NCI-H345 (cell line): Measurements from ENCODE around the gene CENPE.

Experiments
- DNase-seq: peaks from one replicate; lab custom pipeline; 2025; lab: John Stamatoyannopoulos, UW

CENPE gene

DNA sequence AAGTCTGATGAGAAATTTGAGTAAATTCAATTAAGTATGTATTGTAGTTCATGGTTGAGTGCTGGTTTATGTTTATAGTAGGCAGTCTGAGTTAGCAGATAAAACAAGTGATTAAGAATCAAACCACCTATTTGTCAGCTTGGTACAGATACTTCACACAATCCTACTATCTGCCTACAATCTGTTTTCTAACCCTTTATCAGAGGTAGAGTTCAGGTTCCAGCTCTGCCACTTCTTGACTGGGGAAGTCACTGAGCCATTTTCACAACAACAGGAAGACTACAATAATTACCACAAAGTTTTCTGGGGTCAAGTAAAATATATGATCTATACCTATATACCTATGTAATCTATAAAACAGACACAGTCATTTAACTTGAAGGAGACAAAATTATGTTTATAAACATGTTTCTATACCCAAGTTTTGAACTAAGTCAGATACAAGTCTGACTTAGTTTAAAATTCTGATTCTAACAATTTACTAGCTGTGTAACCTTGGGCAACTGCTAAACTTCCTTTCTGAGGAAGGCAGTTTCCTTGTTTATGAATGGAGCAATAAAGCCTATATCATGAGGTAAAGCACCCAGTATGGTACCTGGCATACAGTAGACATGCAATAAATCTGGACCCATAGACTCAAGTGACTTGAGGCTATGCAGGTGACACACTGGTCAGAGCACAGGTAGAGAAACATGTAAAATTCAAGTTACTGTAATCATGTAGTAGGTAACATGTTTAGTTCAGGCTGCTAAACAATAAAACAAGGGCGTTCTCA, 61.3 kb downstream of the CENPE start:
- no peak for DNase-seq

DNA sequence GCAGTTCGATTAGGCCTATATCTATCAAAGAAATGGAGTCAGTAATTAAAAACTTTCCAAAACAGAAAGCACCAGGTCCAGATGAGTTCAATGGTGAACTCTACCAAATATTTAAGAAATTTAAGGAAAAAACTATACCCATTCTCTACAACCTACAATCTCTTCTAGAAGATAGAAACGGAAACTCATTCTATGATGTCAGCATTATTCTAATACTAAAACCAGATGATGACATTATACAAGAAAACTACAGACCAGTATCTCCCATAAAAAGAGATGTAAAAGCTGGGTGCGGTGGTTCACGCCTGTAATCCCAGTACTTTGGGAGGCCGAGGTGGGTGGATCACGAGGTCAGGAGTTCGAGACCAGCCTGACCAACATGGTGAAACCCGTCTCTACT, 69.0 kb downstream of the CENPE start:
- DNase-seq: no peak

DNA sequence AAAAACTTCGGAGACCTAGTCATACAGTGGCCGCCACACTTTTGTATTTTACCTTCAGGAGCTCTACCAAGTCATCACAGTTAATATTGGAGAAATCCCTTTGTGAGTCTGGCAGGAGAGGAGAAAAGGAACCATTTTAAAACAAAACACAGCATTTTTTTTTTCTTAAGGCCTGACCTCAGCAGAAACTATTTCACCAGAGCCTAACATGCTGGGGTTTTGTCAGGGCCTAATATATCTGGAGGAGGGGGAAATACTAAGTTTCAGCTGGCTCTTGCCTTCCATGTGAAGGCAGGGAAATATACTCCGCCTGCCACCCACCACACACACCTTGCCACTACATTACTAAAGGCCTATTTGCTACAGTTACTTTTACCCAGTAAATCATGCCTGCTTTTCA, 72.0 kb downstream of the CENPE start:
- no peak for DNase-seq

DNA sequence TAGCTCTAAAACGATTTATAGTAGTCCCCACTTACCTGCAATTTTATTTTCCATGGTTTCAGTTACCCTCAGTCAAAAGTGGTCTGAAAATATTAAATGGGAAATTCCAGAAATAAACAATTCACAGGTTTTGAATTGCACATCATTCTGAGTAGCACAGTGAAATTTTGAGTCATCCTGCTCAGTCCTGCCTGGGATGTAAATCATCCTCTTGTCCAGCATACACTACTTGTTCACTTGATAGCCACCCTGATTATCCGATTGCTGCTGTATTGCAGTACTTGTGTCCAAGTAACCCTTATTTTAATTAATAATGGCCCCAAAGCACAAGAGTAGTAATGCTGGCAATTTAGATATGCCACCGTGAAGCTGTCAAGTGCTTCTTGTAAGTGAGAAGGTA, 75.0 kb downstream of the CENPE start:
- no peak for DNase-seq

DNA sequence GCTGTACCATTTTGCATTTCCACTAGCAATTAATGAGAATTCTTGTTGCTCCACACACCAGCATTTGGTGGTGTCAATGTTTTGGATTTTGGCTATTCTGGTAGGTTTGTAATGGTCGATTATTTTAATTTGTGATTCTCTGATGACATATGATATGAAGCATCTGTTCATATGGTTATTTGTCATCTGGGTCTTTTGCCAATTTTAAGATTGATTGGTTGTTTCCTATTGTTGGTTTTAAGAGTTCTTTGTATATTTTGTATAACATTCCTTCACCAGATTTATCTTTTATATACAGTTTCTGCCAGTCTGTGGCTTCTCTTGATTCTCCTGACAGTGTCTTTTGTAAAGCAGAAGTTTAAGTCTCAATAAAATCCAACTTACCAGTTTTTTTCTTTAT, 80.0 kb downstream of the CENPE start:
- DNase-seq: no peak

DNA sequence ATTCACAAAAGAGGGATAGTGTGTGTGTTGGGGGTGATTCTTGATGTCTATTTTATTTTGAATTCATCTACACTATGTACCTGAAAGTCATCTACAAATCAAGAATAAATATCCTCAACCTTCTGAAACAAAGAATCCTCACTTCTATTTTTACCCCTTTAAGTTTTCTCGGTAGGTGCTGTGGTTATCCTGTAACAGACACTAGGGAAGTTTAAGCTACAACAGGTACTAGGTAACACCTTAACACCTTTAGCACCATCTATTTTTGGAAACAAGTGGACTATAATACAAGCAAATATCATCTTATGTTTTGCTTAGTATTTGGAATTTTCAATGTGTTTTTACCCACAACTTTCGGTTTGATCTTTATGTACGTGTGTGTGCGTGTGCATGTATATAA, 86.5 kb downstream of the CENPE start:
- no peak for DNase-seq

DNA sequence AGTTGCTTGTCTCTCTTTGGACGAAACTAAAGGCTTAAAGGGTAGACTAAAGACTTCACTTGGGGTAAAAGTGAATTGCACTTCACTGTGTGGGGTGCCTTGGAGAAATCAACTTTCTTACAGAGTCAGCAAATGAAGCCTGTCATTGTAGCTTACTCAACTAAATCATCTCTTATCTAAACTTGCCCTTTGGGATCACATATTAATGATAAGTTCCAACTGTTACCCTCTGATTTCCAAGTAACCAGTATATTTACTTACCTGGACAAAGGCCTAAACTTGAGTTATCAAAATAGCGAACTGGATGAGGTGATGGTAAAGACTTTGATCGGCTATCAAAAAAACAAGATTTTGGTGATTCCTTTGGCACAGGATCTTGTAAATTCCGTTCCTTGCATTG, 89.6 kb downstream of the CENPE start:
- no peak for DNase-seq

DNA sequence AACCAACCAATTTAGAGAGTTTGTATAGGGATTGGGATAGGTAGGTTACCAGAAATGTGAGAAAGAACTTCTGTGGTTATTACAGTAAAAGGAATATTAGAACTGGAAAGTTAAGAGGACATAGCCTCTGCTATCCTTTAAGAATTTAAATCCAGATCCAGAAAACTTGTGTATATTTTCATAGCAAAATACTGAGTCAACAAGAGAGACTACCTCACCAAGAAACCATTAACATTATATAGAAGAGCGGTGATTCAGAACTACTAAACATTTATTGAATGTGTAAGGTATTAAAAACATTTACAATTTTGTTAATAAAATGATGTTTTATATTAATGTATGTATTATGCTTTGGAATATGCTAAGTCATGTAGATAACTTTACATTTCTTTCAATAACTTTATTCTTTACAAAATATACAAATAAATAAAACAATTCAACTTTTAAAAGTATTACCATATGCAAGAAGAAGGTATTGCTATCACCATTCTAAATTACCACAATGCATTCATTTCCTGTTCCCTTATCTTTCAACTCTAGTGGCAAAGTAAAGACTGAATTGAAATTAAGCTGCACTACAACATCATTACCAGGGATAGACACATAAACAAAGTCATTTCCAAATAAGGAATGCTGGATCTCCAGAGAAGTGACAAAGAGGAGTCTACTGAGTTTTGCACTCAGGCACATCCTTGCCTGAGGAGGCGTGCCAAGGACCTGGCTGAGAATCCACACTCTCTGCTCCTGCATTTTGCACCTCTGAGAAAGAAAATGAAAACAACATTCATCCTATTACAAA, 92.4 kb downstream of the CENPE start:
- no peak for DNase-seq

DNA sequence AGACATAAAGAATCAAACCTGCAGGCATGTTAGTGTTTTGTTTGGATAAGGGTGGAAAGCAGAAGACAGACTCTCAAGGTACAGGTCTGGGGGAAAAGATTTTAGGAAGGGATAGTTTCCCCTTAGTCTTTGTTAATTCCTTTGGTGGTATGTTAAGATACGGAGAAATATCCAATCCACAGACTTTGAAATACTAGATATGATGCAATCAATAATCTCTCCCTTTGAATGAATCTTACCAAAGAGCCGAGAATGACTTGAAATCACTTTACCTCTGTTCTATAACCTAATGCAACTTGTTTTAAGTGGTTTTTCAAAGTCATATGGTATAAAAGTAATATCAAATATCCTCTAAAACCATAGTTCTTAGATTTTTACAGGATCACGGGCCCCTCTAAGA, 93.3 kb downstream of the CENPE start:
- no peak for DNase-seq

DNA sequence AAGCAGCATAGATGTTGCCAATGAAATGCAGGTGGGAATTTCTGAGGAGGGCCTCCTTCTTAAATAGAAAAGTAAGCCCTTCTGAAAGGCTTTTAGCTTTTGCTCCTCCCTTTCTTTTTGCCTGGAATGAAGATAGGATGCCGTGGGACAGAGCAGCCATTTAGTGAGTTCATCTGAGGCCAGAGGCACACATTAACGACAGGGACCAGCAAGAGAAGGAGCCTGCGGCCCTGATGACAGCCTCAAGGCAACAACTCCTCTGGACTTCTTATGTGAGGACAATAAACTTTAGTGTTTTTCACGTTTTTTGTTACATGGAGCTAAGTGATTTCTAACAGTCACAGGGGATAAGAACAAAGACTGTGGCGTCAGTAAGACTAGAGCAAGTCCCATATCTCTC, 97.5 kb downstream of the CENPE start:
- DNase-seq: no peak

DNA sequence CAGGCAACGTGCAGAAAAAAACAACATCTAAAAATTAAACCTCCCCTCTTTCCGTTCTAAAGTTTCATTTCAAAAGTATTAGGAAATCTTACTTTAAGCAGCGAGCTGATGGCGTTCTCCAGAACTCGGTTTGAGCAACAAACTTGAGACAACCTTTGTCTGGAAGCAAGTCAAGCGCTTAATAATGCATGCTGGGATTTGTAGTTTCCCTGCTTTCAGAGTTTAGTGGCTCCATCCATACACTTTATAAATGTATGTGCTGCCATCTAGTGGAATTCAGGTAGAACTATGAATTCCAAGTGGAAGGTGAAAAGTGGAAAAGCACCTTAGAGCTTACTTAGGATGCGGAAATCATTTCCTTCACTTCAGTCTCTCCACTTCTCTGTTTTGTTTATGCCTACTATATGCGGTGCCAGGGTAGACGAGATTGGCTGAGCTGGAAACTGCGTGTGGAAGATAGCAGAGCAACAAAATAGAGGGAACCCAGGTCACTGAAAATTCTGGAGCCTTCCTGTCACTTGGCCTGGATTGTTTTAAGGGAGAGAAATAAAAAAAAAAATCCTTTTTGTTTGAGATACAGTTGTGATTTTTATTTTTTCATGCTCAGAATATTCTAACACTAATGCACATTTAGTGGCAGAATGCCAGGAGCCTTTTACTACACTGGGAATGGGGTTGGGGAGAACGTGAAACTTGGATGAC, 98.3 kb downstream of the CENPE start, which contains the start of gene BDH2:
Gene BDH2 (minus strand): TSS at position 144 of the 702 bp plus-strand sequence. CDS start 3,580 bp downstream, outside the sequence.
- DNase-seq: peak; percentile 83

DNA sequence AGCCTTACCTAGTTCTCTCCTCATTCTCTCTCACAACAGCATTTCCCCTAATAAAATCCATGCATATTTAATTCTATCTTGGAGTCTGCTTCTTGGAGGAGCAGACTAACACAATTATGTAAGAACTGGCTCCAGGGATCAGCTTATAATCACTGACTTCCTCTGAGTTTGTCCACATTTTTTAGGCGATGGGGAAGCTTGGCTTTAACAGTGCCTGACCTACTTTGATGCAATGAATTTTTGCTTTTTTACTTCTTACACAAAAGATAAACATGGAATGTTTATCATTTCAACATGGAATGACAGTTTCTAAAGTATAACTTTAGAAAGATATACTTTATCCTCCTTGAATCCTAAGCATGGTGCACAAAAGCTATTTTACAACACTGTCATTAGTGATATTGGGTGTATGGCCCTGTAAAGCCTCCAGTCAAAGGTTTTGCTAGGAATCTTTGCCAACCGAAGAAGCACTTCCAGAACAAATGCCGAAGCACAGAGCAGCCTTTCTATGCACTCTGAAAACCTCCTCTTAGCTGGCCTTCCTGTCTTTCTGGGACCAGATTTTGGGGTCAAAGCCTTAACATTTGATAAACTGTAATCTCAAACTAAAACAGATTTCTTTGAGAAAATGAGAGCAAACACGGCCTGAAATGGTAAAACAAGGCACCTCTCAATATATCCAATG, 99.2 kb downstream of the CENPE start:
- no peak for DNase-seq

DNA sequence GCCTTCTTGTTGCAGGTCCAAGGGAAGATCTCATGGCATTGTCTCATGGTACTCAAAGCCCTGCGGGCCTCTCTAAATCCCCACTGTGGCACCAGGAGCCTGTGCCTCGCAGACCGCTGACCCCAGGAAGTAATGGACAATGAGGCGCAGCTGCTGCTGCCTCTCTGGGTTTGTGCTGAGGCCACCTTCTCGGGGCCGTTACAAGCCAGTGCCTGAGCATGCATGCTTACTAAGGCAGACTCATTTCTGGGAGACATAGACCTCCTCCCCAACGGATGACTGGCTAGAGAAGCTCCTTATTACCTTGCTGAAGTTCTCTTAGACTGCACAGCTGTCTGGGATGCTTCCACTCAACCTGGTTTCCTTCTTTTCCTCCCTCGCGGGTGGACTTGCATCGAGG, 99.8 kb downstream of the CENPE start:
- no peak for DNase-seq

DNA sequence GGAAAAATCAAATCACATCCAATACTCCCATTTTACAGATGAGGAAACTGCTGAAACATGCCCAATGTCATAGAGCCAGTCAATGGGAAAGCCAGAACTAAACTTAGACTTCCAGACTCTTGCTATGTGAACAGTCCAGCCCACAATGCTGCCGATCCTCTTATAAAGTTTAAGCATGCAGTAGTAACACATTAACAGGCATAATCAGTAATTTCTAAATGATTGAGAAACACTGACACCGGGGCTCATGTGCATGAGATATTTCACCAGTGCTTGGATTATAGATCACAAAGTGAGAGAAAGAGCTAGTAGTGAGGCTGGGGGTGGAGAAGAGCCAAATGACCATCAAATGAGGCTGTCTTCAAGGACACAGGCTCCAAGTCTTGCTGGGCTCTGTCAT, 101.0 kb downstream of the CENPE start:
- no peak for DNase-seq

DNA sequence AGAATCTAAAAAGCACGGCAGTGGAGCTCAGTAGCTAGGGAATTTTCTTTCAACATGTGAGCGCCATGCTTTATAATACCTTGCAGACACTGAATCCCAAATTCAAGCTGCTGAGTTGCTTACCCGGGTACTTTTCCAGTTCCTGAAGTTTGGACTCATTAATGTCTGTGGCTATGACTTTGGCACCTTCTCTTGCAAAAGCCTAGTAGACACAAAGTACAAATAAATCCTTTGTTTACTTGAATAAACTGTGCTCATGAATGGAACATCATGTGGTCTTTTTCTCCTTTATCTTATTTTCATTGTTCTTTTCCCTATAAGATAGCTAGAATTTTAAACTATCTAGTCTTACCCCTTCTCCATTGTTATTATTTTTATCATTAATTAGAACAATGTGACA, 103.1 kb downstream of the CENPE start:
- DNase-seq: no peak

DNA sequence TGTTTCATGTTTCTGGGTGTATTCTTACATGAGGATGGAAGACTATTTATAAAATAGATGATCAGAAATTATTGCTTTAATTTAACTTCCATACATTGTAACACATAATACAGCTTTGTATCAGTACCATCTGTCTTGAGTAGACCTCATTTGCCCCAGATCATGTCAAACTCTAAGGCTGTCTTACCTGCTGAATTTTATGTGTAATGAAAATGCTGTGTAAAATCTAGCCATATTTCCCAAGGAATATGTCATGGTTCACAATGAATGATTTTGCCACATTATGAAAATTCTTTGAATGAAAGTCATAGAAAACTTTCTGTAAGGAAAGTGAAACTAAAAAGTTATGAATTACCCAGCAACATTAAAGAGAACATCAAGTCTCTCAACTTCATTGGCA, 105.9 kb downstream of the CENPE start:
- no peak for DNase-seq

DNA sequence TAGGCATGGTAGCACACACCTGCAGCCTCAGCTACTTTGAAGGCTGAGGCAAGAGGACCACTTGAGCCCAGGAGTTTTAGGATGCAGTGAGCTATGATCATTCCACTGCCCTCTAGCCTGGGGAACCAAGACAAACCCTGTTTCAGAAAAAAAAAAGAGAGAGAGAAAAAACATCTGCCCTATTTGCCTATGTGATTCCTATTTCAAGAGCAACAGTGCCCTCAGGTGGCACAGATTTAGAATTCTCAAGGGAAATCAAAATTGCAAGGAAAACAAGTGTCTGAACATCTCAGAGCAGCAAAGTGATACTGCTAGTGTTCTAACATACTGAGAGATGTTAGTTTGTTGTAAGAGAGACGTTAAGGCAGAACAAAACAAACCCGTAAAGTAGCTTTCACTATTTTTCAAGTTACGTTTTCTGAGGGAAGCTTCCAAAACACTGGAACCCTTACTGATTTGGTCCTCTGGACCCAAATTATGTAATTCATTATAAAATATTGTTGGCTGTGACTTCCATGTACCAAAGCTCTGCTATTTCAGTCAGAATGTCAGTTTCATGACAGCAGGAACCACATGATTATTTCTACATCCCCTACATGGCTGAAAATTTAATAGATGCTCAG, 106.4 kb downstream of the CENPE start:
- DNase-seq: peak; percentile 30

DNA sequence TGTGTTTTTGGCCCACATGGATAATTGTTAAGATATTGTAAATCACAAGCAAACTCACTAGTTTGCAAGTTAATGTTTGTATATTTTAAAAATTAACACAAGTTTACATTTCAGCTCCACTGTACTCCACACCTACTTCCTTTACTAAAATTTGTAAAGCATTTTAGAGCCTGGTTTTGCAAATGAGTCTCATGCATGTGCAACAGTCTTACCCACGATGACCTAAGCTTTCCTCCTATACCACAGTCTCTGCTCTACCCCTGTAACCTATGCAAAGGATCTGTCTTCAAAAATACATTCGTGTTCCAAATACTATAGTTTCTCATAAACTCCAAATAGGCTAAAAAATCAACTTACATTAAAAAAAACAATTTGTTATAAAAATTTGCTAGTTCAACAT, 108.7 kb downstream of the CENPE start:
- no peak for DNase-seq

DNA sequence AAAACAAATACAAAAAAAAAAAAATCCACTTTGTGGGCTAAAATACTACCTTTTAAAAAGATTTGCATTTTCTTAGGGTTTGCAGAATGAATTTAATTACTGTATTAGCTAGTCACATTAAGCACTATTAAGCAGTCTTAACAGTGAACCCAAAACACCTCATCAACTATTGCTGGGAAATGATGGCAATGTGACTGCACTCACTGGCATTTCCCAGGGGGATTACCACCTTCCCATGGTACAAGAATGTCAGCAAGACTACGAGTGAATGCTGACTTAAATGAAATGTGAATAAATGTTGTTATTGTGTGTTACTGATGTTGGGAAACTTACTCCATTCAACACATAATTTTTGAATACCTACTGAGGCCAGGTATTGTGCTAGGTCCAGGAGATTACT, 111.6 kb downstream of the CENPE start:
- no peak for DNase-seq

DNA sequence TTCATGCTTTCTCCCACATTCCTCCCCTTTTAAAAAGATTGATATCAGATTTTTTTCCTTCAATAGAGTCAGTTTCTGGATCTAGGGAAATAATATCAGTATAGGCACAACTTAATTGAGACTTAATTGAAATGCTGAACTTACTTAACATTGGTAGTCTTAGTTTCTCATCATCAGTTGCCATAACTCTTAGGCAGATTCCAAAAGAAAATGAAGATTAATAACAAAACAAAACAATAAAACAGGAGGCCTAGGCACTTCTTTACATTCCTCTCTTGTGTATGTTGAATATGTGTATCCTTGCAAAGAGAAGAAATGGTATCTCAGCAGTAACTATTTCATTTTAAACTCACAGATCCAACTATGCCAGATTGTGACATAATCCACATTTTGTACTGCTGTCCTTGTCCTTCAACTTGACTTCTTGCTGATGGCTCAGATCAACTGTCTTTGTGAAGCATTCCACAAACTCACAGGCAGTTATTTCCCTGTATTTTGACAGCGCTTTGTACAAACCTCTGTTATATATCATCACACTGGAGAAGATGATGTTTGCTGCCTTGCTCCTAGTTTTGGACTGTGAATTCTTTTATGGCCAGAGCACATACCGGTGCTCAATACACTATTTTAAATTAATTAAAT, 112.5 kb downstream of the CENPE start:
- DNase-seq: no peak

DNA sequence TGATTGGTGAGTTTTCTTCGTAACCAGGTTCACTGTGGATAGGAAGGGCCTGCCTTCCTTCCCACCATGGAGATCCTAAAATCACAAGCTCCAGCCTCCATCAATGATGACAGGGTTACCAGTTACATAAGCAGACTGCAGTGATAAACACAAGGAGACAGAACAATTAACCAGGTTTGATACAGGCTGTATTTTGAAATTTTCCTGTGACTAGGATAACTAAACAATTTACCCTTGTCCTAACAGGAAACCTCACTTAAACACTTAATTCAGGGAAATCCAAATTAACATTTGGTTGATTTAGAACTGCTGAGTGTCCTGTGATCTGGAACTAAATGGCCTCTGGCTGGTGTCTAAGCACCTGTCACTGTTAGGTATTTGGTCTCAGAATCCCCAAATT, 118.5 kb downstream of the CENPE start:
- DNase-seq: no peak
